Left cardiac atrium (tissue), 4 donors: ENCODE results near the gene AP2S1. TPM values are rescaled to one million over a fixed set of nuclear protein-coding genes. Genes with fewer than 3 reads are reported as not detected.
"Not testable (repeated sequence)": the region's sequence is repeated elsewhere in the genome, so short reads cannot be mapped to it uniquely, and the experiment has no call there.

Experiments
- ATAC-seq, 2 donors: fragments of 200-7000 bp; cut with Tn5 transposase; one replicate each; pipeline ENCODE4 v1.9.1; 2020; ENCODE audit warnings: mild to moderate bottlenecking in 2 of 2, moderate library complexity in 2 of 2
- DNase-seq: peaks from one replicate; pipeline ENCODE4 v3.0.0-alpha.2; 2020
- intact Hi-C, 2 donors: fragments of 100-400 bp; cut with DNase I; formaldehyde crosslinking; loops; one replicate each; pipeline versions ENCODE4 v1.14.1 to v1.15.1; 2022 to 2023
- total RNA-seq, 2 donors: library from RNA; stranded (reverse); fragmentation: NEBNext Ultra II Directional; extraction: Animal tissue kit (Norgen Biotek cat#: 25700); gene quantifications; one replicate each; pipeline ENCODE4 v1.2.1, GENCODE V29; 2021
- donor health status: DM: no; HTN: yes; CAD: no.
- donor health status: DM: no; HTN: yes; CAD: no; lungs with severe emphysema.
- donor health status: DM: yes; HTN: yes; CAD: no.
- donor health status: Dilated cardiomyopathy.

AP2S1 gene
- total RNA-seq, 2 donors from 2014 or later = 109 to 110 TPM

DNA sequence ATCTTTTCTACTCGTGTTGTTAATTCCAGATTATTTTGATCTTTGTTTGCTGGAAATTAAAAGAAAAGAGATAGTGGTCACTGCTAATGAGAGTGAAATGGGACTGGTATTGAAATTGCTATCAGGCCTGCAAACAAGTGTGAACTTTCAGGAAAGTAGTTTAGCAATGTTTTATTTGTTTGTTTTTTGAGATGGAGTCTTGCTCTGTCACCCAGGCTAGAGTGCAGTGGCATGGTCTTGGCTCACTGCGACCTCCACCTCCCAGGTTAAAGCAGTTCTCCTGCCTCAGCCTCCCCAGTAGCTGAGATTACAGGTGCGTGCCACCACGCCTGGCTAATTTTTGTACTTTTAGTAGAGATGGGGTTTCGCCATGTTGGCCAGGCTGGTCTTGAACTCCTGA, 20.5 kb upstream of the AP2S1 start:
- ATAC-seq, intact Hi-C loops, DNase-seq: not testable (repeated sequence)

DNA sequence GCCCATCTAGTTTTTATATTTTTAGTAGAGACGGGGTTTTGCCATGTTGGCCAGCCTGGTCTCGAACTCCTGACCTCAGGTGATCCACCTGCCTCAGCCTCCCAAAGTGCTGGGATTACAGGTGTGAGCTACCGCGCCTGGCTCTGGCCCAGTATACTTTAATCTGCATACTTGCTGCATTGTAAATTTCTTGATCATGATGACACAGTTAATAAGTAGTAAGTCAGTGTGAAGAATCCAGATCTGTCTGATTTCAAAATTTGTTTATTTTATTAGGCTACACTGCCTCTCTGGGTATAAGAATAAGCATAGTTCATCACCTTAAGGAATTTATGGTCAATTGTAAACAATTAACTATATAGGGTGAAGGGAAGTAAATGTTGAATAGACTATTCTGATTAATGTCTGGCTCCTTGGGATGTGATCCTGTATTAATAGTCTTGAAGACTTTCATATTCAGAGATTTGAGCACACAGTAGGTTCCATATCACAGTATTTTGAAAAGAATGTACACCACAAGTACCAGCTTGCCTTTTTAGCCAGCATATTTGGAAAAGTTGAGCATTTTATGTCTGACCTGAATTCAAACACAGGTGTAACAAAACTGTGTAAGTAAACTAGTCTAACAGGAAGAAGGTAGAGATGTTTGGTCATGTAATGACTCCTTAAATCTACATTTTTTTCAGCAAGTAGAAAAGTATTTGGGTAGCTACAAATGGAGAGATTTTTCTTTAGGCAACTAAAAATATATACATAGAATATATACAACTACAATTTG, 17.6 kb upstream of the AP2S1 start:
- intact Hi-C loops = loop anchor here in 1 of 2 donors (10.0 kb wide), 1 partner anchor 57 kb away; no protein-coding TSS in a partner anchor
- ATAC-seq = no peak
- no peak for DNase-seq

DNA sequence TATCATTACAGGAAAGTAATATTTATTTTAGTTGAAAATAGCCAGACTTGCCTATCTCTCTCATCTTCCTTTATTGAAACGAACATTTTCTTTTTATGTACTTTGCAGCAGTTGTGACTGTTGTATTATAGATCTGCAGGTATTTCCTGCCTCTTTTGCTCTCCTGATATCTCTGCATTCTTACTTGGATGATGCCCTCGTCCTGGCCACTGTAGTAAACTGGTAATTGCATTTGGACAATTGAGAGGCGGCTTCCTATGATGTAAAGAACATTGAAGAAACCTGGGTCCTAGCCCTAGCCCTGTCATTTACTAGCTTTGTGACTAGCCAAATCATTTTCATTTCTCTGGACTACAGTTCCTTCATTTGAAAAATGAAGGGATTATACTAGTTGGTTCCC, 16.5 kb upstream of the AP2S1 start:
- no peak for ATAC-seq
- intact Hi-C loops = loop anchor here in 1 of 2 donors (10.0 kb wide), 1 partner anchor 58 kb away; no protein-coding TSS in a partner anchor
- no peak for DNase-seq

DNA sequence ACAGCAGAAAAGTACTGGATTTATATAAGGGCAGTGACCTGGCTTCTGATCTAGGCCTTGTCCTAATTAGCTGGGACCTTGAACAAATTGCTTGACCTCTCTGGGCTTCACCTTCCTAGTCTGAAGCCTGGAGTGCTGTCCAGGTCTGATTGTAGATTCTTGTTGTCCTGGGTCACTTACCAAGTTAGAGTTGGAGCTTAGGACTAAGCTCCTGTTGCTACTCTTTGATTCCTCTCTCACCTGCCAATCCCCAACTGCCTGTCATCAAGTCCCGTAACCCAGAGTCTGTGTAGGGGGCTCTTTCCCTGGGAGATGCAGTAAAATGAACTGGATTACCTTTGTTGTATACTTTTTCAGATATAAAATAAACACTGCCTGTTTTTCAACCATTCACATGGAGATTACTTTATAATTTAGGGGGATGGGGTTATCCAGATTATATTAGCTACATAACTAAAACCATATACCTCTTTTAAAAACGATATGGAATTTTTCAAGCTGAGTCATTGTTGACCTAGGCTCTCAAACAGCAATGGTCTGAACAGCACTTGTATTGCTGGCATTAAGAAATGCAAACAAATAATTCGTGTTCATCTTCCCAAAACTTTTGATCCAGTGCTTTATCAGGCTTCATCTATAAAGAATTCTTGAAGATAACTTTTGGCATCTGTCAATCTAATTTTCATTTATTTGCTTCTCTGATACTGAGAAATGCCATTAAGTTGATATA, 15.9 kb upstream of the AP2S1 start:
- DNase-seq (no peak), ATAC-seq (no peak)
- intact Hi-C loops = loop anchor here in 1 of 2 donors (10.0 kb wide), 1 partner anchor 58 kb away; no protein-coding TSS in a partner anchor

DNA sequence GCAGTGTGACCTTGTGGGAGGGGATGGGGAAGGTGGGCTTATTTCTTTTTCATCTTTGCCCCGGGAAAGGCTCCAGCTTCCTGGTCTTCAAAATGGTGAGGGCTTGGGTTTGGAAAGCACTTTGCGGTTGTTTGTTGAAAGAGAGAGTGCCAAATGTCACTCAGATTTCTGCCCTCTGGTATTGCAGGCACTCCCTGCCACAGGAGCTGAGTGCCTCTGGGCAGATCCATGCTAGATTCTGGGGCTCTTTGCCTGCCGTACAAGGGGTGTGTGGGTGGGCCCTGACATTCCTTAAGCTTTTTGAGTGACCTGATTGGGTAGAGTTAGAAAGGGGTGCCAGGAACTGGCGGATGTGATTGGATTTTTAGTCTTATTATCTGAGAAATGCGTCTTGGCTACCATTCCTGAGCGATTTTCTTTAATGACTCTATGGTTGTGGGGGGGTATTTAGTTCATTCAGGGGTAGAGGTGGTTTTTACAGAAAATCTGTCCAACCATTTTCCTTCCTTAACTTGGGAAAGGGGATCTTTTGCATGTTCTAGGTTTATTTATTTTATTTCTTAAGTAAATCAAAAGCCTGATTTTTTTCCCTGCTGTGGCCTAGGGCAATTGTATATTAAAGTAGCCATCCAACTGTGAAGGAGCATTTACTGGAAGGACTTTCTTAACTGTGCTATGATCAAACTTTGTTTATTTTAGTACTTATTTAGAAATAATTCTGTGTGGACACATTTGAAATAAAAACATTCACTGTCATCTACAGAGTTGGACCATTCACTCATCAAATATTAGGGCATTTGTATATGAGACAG, 13.4 kb upstream of the AP2S1 start:
- intact Hi-C loops = loop anchor here in 1 of 2 donors (5.0 to 10.0 kb wide), 2 partner anchors 61 to 128 kb away; no protein-coding TSS in a partner anchor
- DNase-seq (peak; percentile 57), ATAC-seq (no peak)

DNA sequence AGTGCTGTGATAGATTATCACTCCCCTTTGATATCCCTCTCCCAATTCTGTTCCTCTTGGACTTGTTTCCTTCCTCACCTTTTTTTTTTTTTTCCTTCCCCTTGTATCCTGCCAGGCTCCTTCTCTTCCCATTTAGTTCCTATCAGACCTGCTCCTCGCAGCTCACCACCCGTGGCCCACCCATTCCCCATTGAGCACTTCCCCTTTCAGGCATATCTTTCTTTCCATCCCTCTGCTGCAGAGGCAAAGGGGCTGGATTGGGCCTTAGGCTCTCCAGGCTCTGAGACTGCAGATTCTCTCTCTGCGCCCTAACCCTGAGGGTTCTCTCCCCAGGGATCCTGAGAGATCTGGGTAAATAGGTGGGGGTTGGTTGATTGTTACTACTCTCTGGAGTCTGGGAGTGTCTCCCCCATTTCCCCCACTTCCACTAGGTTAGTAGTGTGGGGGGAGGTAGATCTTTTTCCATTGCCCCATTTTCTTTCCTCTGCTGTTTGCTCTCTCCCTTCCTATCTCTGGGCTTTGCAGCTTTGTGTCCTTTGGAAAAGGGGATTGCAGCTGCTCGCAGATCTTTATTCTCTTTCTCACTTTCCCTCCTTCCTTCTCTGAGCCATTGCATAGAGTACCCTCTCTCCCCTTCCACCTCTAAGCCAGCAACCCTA, 12.5 kb upstream of the AP2S1 start:
- ATAC-seq (no peak), DNase-seq (no peak)
- intact Hi-C loops = loop anchor here in 1 of 2 donors (5.0 to 10.0 kb wide), 2 partner anchors 62 to 129 kb away; no protein-coding TSS in a partner anchor

DNA sequence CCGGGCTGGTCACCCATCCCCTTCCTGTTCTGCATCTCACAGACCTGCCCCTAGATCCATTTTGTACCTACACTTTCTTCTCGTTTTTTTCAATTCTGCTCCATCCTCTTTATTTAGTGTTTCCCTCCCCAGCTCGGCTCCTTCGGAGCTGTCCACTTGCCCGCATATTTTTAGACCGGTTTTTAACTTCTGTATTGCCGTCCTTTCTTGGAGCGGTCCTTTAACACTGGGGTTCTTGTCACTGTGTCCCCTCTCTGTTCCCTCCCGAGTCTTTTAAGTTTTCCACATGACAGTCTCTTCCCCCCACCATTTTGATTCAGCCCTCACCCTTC, 11.8 kb upstream of the AP2S1 start:
- intact Hi-C loops = loop anchor here in 1 of 2 donors (5.0 to 10.0 kb wide), 2 partner anchors 62 to 130 kb away; no protein-coding TSS in a partner anchor
- DNase-seq = no peak

DNA sequence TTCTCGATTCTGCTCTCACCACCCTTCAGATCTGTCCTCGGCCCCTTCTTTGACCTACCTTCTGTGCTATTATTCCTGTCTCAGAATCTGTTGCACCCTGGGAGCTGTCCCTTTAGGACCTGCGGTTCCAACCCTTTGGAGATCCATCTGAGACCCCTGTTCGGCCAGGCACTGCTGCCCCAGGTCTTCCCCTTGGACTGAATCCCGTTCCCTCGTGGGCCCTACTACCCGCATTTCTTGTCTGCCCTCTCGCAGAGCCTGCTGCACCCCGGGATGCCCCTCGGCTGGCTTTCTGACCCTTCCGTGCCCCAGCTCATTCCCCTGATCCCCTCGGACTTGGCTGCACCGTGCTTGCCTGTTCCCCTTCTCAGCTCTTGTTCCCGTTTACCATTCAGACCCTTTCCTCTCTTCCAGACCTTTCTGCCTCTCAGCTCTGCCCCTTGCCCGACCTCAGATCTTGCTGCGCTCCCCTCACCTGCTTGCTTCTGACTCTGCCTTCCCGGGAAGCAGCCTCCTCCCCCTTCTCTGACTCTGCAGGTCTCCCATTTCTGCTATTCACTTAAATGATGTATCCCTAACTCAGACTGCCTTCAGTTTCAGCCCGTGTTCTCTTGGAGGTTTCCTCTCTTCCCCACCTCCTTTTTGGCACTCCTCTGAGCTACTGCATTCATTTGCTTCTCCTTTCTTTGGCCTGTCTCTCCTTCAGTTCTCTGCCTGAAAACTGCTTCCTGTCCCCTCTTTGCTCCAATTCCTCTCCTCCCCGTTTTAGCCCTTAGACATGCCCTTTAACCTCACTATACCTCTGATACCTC, 11.3 kb upstream of the AP2S1 start:
- intact Hi-C loops = loop anchor here in 1 of 2 donors (5.0 to 10.0 kb wide), 2 partner anchors 63 to 130 kb away; no protein-coding TSS in a partner anchor
- DNase-seq (no peak), ATAC-seq (no peak)

More for the DNA sequence above, 11.8 kb upstream of the AP2S1 start:
- no peak for ATAC-seq

DNA sequence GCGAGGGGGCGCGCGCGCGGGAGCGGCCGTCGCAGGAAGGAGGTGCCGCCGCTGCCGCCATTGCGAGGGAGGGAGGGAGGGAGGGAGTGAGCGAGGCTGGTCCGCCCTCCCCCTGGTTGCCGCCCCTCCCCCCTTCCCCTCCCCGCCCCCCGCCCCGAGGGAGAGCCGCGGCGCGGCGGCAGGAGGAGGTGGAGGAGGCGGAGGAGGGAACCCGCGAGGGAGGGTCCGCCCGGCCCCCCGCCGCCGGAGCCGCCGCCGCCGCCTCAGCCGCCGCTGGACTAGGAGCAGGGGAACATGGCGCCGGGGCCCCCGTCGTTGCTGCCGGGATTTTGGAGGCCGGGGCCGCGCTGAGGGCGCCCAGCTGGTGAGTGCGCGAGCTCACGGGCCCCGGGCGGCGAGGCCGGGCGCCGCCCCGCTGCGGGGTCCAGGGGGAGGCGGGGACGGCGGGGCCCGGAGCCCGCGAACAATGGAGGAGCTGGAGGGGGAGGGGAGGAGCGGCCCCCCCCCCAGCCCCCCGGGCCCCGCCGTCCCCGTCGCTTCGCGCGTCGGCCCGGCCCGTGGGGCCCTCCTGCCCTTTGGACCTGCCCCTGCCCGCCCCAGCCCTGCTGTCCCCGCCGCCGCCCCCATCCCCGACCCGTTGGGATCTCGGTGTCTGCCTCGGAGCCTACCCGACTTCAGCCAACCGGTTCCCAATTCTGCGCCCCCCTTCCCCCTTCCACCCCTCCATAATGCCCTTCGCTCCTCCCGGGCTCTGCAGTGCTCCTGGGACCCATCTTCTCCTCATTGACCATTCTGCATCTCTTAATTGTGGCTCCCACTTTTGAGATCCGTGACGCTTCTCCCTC, 10.4 kb upstream of the AP2S1 start, which contains the start of gene ARHGAP35:
Gene ARHGAP35 (plus strand): TSS at position 152 of the 845 bp plus-strand sequence. CDS start 57,679 bp downstream, outside the sequence.
- ATAC-seq (peak; percentile 71 to 78), DNase-seq (no peak)
- intact Hi-C loops = loop anchor here in 1 of 2 donors (5.0 to 10.0 kb wide), 2 partner anchors 64 to 131 kb away; no protein-coding TSS in a partner anchor

DNA sequence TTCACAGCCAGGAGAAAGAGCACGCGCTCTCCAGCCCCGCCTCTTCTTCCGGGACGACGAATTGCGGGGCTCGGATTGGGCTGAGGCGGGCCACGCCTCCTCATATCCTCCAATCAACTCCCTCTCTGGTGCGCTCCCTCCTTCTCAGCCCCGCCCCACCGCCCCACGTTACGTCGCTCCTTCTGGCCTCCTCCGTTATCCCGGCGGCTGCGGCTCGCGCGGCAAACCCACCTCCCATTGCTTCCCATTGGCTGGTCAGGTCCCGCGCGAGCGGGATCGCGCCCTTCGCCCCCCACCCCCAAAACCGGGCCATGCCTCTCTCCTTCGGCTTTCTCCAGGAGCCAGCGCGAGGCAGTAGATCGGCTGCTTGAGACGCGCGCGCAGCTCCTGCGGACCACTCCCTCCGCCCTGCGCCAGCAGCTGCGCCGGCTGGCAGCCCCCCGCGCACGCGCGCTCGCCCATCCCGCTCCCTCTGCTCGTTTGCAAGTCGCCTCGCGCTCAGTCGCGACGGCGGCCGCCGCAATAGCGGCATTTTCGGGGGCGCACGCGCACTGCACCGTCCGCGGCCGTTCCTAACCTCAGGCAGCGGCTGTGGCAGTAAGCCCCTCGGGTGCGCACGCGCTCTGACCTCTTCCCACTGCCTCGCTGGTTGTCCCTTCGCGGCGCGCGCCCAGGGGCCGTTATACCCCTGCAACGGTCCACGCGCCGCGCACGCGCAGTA, 9.6 kb upstream of the AP2S1 start:
- peak; percentile 99 for DNase-seq
- intact Hi-C loops = loop anchor here in 1 of 2 donors (5.0 to 10.0 kb wide), 2 partner anchors 65 to 132 kb away; no protein-coding TSS in a partner anchor

DNA sequence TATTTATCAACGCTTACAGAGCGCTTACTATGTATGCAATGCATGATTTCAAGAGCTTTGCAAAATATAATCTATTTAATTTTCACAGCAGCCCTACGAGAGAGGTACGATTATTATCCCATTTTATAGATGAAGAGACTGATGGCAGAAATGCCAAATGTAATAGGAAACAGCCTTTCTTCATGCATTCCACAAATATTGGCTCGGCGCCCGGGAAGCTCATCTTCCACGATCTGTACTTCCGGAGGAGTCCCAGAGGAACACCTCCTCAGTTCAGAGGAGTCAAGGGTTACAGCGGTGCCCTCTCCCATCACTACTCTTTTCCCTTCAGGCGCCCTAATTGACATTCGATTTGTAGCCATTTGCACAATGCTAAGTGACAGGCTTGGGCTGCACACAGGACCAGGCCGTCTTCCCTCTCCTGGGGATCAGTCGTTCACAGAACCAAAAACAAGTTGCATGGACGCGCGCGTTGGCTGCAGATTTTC, 9.0 kb upstream of the AP2S1 start:
- ATAC-seq = no peak
- DNase-seq = peak; percentile 83
- intact Hi-C loops = loop anchor here in 1 of 2 donors (5.0 to 10.0 kb wide), 2 partner anchors 65 to 133 kb away; no protein-coding TSS in a partner anchor

More for the DNA sequence above, 9.6 kb upstream of the AP2S1 start:
- ATAC-seq = peak; percentile 89 to 93

DNA sequence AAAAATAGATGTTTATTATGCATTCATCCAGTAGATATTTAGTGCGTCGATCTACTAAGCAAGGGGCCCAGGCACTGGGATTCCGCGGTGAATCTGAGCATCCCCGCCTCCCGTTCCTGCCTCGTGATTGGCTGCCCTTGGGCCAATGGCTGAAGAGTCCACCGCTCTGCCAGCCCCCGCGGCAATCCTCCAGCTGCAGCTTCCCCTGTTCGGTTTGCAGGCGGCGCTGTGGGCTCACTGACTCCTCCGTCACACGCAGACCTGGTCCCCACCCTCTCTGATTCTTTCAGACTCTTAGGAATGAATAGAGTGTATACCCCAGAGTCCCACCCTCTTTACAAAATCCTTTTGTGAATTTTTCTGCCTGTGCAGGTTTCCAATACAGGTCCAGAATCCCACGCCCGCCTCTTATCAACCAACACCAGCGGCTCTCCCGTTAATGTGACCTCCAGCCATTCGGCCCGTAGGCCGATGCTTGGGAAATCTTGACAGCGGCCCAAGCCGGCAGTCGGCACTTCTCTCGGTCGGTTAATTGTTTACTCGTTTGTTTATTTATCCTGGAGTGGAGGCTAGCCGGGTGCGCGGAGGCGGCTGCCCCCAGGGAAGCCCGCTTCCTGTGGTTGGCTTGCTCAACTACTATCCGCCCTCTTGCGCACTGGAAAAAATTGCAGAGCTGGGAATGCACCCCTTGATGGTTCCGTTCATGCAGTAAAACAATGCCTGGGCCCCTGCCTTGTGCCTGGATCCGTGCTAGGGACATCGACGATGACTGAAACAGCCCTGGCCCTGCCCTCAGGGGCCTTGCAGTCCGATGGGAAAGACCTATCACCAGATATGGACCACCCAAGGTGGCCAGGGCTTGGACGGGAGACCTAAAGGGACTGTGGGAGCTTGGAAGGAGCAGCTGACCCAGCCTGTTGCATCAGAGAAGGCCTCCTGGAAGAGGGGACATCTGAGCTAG, 5.7 kb upstream of the AP2S1 start:
- peak; percentile 70 to 73 for ATAC-seq
- peak; percentile 97 for DNase-seq
- intact Hi-C loops = loop anchor here in 1 of 2 donors (2.0 kb wide), 1 partner anchor 134 kb away; no protein-coding TSS in a partner anchor

DNA sequence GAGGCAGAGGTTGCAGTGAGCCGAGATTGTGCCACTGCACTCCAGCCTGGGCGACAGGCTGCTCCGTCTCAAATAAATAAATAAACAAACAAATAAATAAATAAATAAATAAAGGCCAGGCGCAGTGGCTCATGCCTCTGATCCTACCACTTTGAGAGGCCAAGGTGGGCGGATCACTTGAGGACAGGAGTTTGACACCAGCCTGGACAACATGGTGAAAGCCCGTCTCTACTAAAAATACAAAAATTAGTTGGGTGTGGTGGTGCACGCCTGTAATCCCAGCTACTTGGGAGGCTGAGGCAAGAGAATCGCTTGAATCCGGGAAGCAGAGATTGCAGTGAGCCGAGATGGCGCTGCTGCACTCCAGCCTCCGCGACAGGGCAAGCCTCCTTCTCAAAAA, 4.1 kb upstream of the AP2S1 start:
- intact Hi-C loops, ATAC-seq, DNase-seq: not testable (repeated sequence)

DNA sequence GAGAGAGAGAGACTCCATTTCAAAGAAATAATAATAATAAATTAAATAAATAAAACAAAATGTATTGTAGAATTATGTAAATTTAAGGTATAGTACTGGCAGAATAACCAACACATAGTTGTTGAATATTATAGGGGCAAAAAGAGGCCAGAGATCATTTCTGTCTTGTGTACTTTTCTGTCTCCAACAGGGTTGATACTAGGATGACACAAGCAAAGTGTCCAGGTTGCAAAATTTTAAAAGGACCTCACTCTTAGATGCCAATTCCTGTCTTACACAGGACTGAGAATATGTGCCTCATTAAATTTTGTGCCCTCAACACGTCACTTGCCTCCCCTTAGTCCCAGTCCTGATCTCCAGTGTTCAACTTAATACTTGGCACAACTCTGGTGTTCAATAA, 2.2 kb upstream of the AP2S1 start:
- ATAC-seq (no peak), DNase-seq (no peak)
- intact Hi-C loops = no loop called here
